Left kidney (tissue), 2 donors: ENCODE data around the gene CPT1B. TPM values are rescaled to one million over a fixed set of nuclear protein-coding genes. Genes with fewer than 3 reads are reported as not detected.

Experiments
- DNase-seq: peaks from one replicate; pipeline ENCODE4 v3.0.0-alpha.2; 2013
- polyA plus RNA-seq: library from polyadenylated mRNA; unstranded; fragments of 120-200 nt; gene quantifications from one replicate; pipeline ENCODE4 v1.2.1, GENCODE V29; 2013; ENCODE audit not compliant: insufficient read length

CPT1B gene
- polyA plus RNA-seq, 1 donor, result 15.9 TPM

GRCh38 chr22:50585781-50586180 lies 7.6 kb upstream of the CPT1B start:
- no peak for DNase-seq

GRCh38 chr22:50585238-50585637 lies 7.0 kb upstream of the CPT1B start:
- DNase-seq, result no peak

- DNase-seq, result no peak
Measured at GRCh38 chr22:50584106-50585096, 6.2 kb upstream of the CPT1B start.

- no peak for DNase-seq
Measured at GRCh38 chr22:50583294-50583861, 5.2 kb upstream of the CPT1B start.

- peak; percentile 97 for DNase-seq
Measured at GRCh38 chr22:50582493-50583293, 4.5 kb upstream of the CPT1B start, which contains the start of gene CHKB. Gene CHKB, minus strand, starts transcription at chr22:50582849. Its CDS starts 68 bp downstream, at chr22:50582781.

- DNase-seq, result no peak
Measured at GRCh38 chr22:50581950-50582492, 3.8 kb upstream of the CPT1B start.

GRCh38 chr22:50581031-50581949 lies 3.1 kb upstream of the CPT1B start:
- DNase-seq, result no peak

GRCh38 chr22:50579752-50580151 lies 1.5 kb upstream of the CPT1B start:
- no peak for DNase-seq

- DNase-seq, result no peak
Measured at GRCh38 chr22:50578776-50579310, 616 bp upstream of the CPT1B start.

- DNase-seq, result no peak
Measured at GRCh38 chr22:50577697-50577986, 585 bp downstream of the CPT1B start.

GRCh38 chr22:50576806-50577696 lies 1.2 kb downstream of the CPT1B start:
- DNase-seq, result no peak

GRCh38 chr22:50576070-50576469 lies 2.2 kb downstream of the CPT1B start:
- DNase-seq, result no peak

- DNase-seq, result no peak
Measured at GRCh38 chr22:50575426-50575941, 2.7 kb downstream of the CPT1B start.

GRCh38 chr22:50574383-50574755 lies 3.9 kb downstream of the CPT1B start:
- DNase-seq, result no peak

GRCh38 chr22:50573491-50574382 lies 4.5 kb downstream of the CPT1B start:
- no peak for DNase-seq

- DNase-seq, result no peak
Measured at GRCh38 chr22:50572965-50573364, 5.3 kb downstream of the CPT1B start.

- DNase-seq, result no peak
Measured at GRCh38 chr22:50571264-50572175, 6.7 kb downstream of the CPT1B start.

- DNase-seq, result no peak
Measured at GRCh38 chr22:50570861-50571260, 7.4 kb downstream of the CPT1B start.
